Endothelial cell of umbilical vein (primary cell): Measurements from ENCODE around the gene SEC22B. TPM values are rescaled to one million over a fixed set of nuclear protein-coding genes. Genes with fewer than 3 reads are reported as not detected.
"Not testable (repeated sequence)": the region's sequence is repeated elsewhere in the genome, so short reads cannot be mapped to it uniquely, and the experiment has no call there.

Source experiments
- BruUV-seq: library from RNA; stranded (reverse); fragments of 400-500 nt; replicated peaks from 2 replicates; lab custom pipeline; 2021; lab: Mats Ljungman, UMichigan
- CTCF ChIA-PET: fragments of 300-600, 350-600 bp; sonication (Branson Sonifier 250); formaldehyde crosslinking; loops from one replicate; lab custom pipeline; 2021; ENCODE audit warnings: antibody characterized with exemption, inconsistent platforms; lab: Charles Lee
- POLR2A ChIA-PET: fragments of 300-600, 350-600 bp; sonication (Branson Sonifier 250); formaldehyde crosslinking; loops from one replicate; lab custom pipeline; 2021; ENCODE audit warnings: antibody characterized with exemption, inconsistent platforms; lab: Charles Lee
- DNase-seq: peaks from one replicate; pipeline ENCODE4 v3.0.0-alpha.2; 2011; ENCODE audit warnings: low read depth, low spot score
- FAIRE-seq: peaks from 2 replicates; lab custom pipeline; 2011; peaks lifted over from hg19 to GRCh38; lab: Jason Lieb, UNC
- H2AFZ ChIP-seq: 2 replicates; pipeline ENCODE4 v1.6.0; 2012; ENCODE audit warnings: low read depth, low read length, control low read depth, inconsistent platforms
- H3K27ac ChIP-seq: 2 replicates; pipeline ENCODE4 v1.5.1; 2011; ENCODE audit warnings: low read depth, mild to moderate bottlenecking, control low read depth, low read length, moderate library complexity; ENCODE audit not compliant: insufficient read depth
- H3K27me3 ChIP-seq, 2 experiments: 2 replicates each; pipeline versions ENCODE4 v1.6.0 to v1.6.1; 2011; ENCODE audit warnings: low read length in 2 of 2, mixed read lengths in 1 of 2; ENCODE audit not compliant: control insufficient read depth in 2 of 2, insufficient read depth in 2 of 2
- H3K36me3 ChIP-seq, 2 experiments: 2 replicates in 1 of 2; 3 replicates in 1 of 2; pipeline ENCODE4 v1.5.1; 2011; ENCODE audit warnings: low read length in 2 of 2, mild to moderate bottlenecking in 1 of 2, moderate library complexity in 1 of 2; ENCODE audit not compliant: control insufficient read depth in 2 of 2, insufficient read depth in 2 of 2; ENCODE audit errors: extremely low read depth in 1 of 2
- H3K4me1 ChIP-seq: 3 replicates; pipeline ENCODE4 v1.5.1; 2011; ENCODE audit warnings: mild to moderate bottlenecking, low read length; ENCODE audit not compliant: control insufficient read depth, insufficient read depth; ENCODE audit errors: extremely low read depth
- H3K4me2 ChIP-seq: 2 replicates; pipeline ENCODE4 v1.6.1; 2011; ENCODE audit warnings: low read length, control low read depth, mixed read lengths; ENCODE audit not compliant: insufficient read depth
- H3K4me3 ChIP-seq, 3 experiments: fragments of 200-600 bp in 1 of 3; sonication (generic), shearing (Covaris generic) in 1 of 3; replicated peaks in 1 of 3; 2 replicates each; pipeline ENCODE4 v1.5.1; 2011 to 2016; ENCODE audit warnings: control low read depth in 3 of 3, low read length in 3 of 3, mild to moderate bottlenecking in 2 of 3, inconsistent platforms in 1 of 3, low read depth in 1 of 3, moderate library complexity in 1 of 3; ENCODE audit not compliant: insufficient read depth in 1 of 3
- H3K79me2 ChIP-seq: 2 replicates; pipeline ENCODE4 v1.6.0; 2012; ENCODE audit warnings: low read length, inconsistent platforms; ENCODE audit not compliant: control insufficient read depth, insufficient read depth
- H3K9ac ChIP-seq: replicated peaks from 2 replicates; pipeline ENCODE3; 2011; ENCODE audit warnings: low read length, control low read depth; ENCODE audit not compliant: insufficient read depth; ENCODE audit errors: extremely low read depth
- H3K9me1 ChIP-seq: replicated peaks from 3 replicates; pipeline ENCODE4 v1.6.0; 2011; ENCODE audit warnings: mild to moderate bottlenecking, low read length; ENCODE audit not compliant: control insufficient read depth, insufficient read depth; ENCODE audit errors: extremely low read depth
- H3K9me3 ChIP-seq: replicated peaks from 2 replicates; pipeline ENCODE4 v1.5.1; 2012; ENCODE audit warnings: low read length, inconsistent platforms; ENCODE audit not compliant: control insufficient read depth, insufficient read depth
- H4K20me1 ChIP-seq: replicated peaks from 2 replicates; pipeline ENCODE3; 2011; ENCODE audit warnings: mild to moderate bottlenecking, low read length; ENCODE audit not compliant: control insufficient read depth, insufficient read depth; ENCODE audit errors: extremely low read depth
- dilution Hi-C: fragments of 300-500 bp; cut with MboI; formaldehyde crosslinking; loops from one replicate; pipeline ENCODE4 v1.15.0; 2019; ENCODE audit warnings: low sequenced_read_pairs; ENCODE audit not compliant: extremely low pct_ligation_motif_present
- intact Hi-C: fragments of 100-400 bp; cut with micrococcal nuclease; formaldehyde crosslinking; loops from one replicate; pipeline ENCODE4 v1.10.0; 2022
- polyA plus RNA-seq, 4 experiments: library from polyadenylated mRNA; depleted of rRNA in 3 of 4; stranded (reverse) in 3 of 4; unstranded in 1 of 4; fragments of >200 nt; gene quantifications; 2 replicates each; pipeline versions ENCODE4 v1.2.1 to v1.2.3, GENCODE V29; 2011 to 2012; ENCODE audit warnings: missing spikeins in 1 of 4
- total RNA-seq: library from RNA; stranded (reverse); gene quantifications from 2 replicates; pipeline ENCODE4 v1.2.3, GENCODE V29; 2021

SEC22B gene
- total and polyA plus RNA-seq, 2 donors (not counting 3 experiments of a cell fraction or from before 2014, with no cell fraction given), result 14.2 to 27.3 TPM

DNA sequence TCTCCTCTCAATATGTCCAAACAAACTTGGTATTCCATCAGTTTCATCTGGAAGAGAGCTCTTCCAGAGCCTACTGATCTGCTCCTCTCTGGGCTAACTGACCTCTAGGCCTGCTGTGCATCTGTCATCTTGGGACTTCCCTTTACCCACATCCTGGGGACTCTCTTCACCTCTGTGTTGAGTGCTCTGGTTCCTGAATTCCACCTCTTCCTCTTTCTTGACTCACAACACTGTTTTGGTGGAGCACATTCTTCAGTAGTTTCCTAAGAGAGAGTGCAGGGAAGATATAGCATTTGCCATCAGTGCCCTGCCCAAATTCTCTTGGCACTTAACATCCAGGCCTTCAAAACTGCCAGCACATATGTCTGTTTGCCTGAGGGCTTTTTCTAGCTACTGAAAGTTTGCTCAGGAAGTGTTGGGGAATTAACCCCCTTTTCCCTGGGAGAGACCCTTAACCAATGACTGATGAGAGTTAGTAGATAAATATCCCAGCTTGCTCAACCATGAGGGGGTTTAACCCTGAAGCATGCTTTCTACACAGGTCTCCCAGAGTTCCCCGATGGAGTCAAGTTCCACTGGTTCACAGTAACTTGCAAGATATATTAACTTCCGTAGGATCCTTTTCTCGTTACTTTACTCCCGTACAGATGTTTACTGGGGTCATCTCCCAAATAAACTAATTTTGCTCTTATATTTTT lies 52.4 kb downstream of the SEC22B start:
- DNase-seq, H3K4me3 ChIP-seq, H3K9me3 ChIP-seq, H3K27me3 ChIP-seq, H3K4me2 ChIP-seq, H3K79me2 ChIP-seq, CTCF ChIA-PET, dilution Hi-C loops, H3K9me1 ChIP-seq, FAIRE-seq, H4K20me1 ChIP-seq, H2AFZ ChIP-seq, POLR2A ChIA-PET, intact Hi-C loops, BruUV-seq, H3K9ac ChIP-seq, H3K4me1 ChIP-seq, H3K27ac ChIP-seq, H3K36me3 ChIP-seq: not testable (repeated sequence)

DNA sequence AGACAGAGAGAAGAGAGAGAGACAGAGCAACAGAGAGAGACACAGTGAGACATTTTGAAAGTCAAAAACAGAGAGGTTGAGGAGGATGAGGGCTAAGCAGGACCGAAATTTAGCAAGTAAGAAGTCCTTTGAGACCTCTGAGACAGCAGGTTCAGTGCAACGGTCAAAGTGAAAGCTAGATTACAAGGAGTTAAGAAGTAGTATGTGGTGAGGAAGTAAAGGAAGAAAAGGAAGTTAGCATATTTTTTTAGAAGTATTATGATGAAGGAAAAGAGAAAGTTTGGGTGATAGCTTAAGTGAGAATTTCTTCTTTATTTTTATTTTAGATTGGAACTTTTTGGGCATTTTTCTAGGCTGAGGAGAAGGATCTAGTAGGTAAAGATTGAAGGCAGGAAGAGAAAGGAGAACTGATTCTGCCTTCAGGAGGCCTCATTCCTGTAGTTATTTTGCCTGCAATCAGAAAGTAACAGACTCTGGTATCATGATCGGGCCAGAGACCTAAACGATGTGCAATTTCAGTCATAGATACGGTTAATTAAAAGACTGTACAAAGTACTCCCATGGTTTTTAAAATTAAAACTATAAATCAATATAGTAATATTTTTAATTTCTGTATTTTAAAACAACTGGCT lies 53.9 kb downstream of the SEC22B start:
- H3K9me1 ChIP-seq, DNase-seq, POLR2A ChIA-PET, H3K4me1 ChIP-seq, H4K20me1 ChIP-seq, FAIRE-seq, H3K36me3 ChIP-seq, H2AFZ ChIP-seq, H3K4me3 ChIP-seq, dilution Hi-C loops, H3K4me2 ChIP-seq, H3K79me2 ChIP-seq, H3K27me3 ChIP-seq, H3K9ac ChIP-seq, intact Hi-C loops, H3K27ac ChIP-seq, BruUV-seq, CTCF ChIA-PET, H3K9me3 ChIP-seq: not testable (repeated sequence)

DNA sequence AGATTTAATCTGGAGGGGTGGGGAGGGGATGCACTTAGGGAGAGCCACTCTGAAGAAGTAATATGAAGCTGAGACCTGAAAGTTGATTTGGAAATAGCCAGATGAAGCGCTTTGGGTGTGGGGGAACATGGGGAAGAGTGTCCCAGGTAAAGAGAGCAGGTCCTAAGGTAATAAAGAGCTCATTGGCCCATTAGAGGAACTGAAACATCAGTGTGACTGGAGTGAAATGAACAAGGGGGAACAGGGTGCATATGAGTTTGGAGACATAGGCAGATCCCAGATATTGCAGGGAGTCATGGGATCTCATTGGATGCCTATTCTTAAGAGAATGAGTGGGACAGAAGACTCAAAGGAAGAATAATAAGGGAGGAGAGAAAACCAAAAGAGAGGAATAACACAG lies 54.5 kb downstream of the SEC22B start:
- H3K4me3 ChIP-seq, H3K4me1 ChIP-seq, CTCF ChIA-PET, H3K9me1 ChIP-seq, H2AFZ ChIP-seq, H3K36me3 ChIP-seq, BruUV-seq, POLR2A ChIA-PET, dilution Hi-C loops, H3K27ac ChIP-seq, intact Hi-C loops, H3K4me2 ChIP-seq, DNase-seq, H3K27me3 ChIP-seq, H3K79me2 ChIP-seq, H3K9me3 ChIP-seq, FAIRE-seq, H3K9ac ChIP-seq, H4K20me1 ChIP-seq: not testable (repeated sequence)

DNA sequence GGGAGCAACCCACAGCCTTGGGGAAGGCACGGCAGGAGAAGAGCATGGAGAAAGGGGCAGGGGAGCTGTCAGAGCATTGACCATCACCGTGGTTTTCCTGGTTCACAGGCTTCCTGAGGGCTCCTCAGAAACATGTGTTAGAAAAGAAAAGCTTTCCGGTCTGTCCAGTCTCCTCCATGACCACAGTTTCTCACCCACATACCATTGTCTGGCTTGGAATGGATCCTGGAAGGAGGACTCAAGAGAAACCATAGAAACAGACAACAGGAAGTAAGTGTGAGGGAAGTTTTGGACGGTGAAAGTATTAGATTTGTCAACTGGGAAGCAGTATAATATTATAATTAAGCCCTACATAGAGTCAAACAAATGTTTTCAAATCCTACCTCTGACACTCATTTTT lies 55.8 kb downstream of the SEC22B start:
- intact Hi-C loops, H3K9ac ChIP-seq, FAIRE-seq, H4K20me1 ChIP-seq, H3K9me1 ChIP-seq, H3K27ac ChIP-seq, dilution Hi-C loops, CTCF ChIA-PET, H3K4me3 ChIP-seq, H3K4me2 ChIP-seq, H2AFZ ChIP-seq, H3K79me2 ChIP-seq, DNase-seq, H3K27me3 ChIP-seq, BruUV-seq, H3K36me3 ChIP-seq, POLR2A ChIA-PET, H3K9me3 ChIP-seq, H3K4me1 ChIP-seq: not testable (repeated sequence)
